Naive thymus-derived CD8-positive, alpha-beta T cell (primary cell): ENCODE results near the gene KSR2. TPM values are rescaled to one million over a fixed set of nuclear protein-coding genes. Genes with fewer than 3 reads are reported as not detected.
"Not testable (repeated sequence)": the region's sequence is repeated elsewhere in the genome, so short reads cannot be mapped to it uniquely, and the experiment has no call there.

ENCODE experiments used
- ATAC-seq, 2 donors: fragments of 150-1000 bp; cut with Tn5 transposase in 1 of 2; sonication (Bioruptor Pico), chemical (Tn5 transposase) in 1 of 2; 1 replicate in 1 of 2; 2 replicates in 1 of 2; pipeline ENCODE4 v1.10.0; 2021; ENCODE audit warnings: mild to moderate bottlenecking in 2 of 2, moderate library complexity in 2 of 2
- POLR2A ChIA-PET: fragments of 350-600 bp; sonication (Branson Sonifier 250); formaldehyde crosslinking; loops from one replicate; lab custom pipeline; 2021; ENCODE audit warnings: antibody characterized with exemption; lab: Charles Lee
- DNase-seq, 10 donors: peaks; one replicate each; pipeline versions ENCODE4 v3.0.0 to v3.0.0-alpha.2; 2020 to 2022
- H3K27ac Mint-ChIP-seq, 10 donors: one replicate each; pipeline ENCODE4 v1.8.0; 2020 to 2022; ENCODE audit warnings: mild to moderate bottlenecking in 10 of 10, mixed read lengths in 10 of 10, moderate library complexity in 4 of 10, inconsistent platforms in 1 of 10
- H3K27me3 Mint-ChIP-seq, 5 donors: one replicate each; pipeline ENCODE4 v1.8.0; 2021 to 2022; ENCODE audit warnings: mixed read lengths in 5 of 5
- H3K36me3 Mint-ChIP-seq, 3 donors: one replicate each; pipeline ENCODE4 v1.8.0; 2020 to 2022; ENCODE audit warnings: mixed read lengths in 3 of 3, mild to moderate bottlenecking in 2 of 3, inconsistent platforms in 1 of 3
- H3K4me1 Mint-ChIP-seq, 4 donors: one replicate each; pipeline ENCODE4 v1.8.0; 2021 to 2022; ENCODE audit warnings: mixed read lengths in 4 of 4
- H3K4me3 Mint-ChIP-seq, 10 donors: one replicate each; pipeline ENCODE4 v1.8.0; 2020 to 2022; ENCODE audit warnings: mild to moderate bottlenecking in 10 of 10, mixed read lengths in 10 of 10, moderate library complexity in 6 of 10, inconsistent platforms in 1 of 10
- H3K9me3 Mint-ChIP-seq, 9 donors: one replicate each; pipeline ENCODE4 v1.8.0; 2020 to 2022; ENCODE audit warnings: mixed read lengths in 9 of 9, mild to moderate bottlenecking in 3 of 9, inconsistent platforms in 1 of 9, moderate library complexity in 1 of 9
- polyA plus RNA-seq, 3 donors: library from polyadenylated mRNA; unstranded; fragments of 300-500 nt; fragmentation: Illumina TruSeq; gene quantifications; one replicate each; pipeline ENCODE4 v1.2.3, GENCODE V29; 2021
- total RNA-seq, 8 experiments: library from RNA in 2 of 8; stranded (reverse) in 2 of 8; gene quantifications; one replicate each; pipeline ENCODE4 v1.2.3 and lab custom pipeline; 2021 to 2026

KSR2 gene
- total and polyA plus RNA-seq, 5 experiments from 2014 or later = not detected

DNA sequence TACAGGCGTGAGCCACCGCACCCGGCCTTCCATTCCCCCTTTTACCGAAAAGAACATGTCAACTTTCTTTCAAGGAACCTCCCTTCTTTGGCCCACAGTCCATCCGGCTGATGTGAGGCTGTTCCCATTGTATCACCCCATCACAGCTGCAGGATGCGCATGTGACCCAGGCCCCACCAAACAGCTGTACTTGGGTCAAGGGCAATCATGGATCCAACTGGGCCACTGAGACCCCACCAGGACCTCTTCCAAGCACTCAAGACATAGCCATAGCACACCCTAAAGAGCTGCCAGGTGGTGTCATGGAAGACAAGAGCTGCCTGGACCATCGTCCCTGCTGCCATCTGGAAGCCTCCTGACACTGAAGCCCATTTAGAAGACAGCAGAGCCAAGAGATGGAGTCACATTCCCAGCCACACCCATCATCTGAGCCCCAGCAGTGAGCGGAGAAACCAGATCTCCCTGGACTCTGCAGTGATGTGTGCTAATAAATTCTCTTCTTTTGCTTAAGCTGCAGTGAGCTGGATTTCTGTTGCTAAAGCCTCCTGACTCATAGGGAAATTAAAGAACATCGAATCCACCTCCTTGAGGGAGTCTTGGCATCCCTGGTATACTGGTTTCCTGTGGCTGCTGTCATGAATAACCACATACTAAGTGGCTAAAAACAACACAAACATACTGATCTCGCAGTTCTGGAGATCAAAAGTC lies 105.6 kb downstream of the KSR2 start:
- Mint-ChIP-seq H3K4me1 (no peaks in the 10 kb centered on the region), H3K36me3 (no peaks in the 10 kb centered on the region), H3K4me3 (no peak overlapping the region), H3K27me3 (peaks cover 4 to 37% (median 15%) of the 10 kb centered on the region in 5 donors), H3K27ac (no peak overlapping the region), H3K9me3 (peaks cover 0 to 2% (median 0%) of the 10 kb centered on the region in 9 donors)
- no peak for ATAC-seq
- POLR2A ChIA-PET = no interaction called here
- DNase-seq = no peak

DNA sequence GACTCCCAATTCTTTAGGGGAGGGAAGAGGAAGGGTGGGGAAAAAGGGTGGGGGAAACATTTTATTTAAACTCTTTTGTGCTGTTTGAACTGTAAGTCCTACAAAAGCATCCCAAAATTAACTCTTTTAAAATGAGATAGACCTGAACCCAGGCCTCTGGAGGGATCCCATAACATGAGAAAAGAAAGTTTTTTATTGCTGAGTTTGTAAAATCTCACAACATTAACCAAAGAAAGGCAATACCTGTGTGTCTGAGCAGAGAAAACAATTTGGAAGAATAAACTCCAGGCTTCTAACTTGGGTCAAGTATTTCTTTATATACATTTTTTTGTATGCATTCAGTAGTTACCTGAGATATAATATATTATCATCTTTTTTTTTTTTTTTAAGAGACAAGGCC lies 107.1 kb downstream of the KSR2 start:
- H3K9me3 Mint-ChIP-seq = peaks cover 0 to 2% (median 0%) of the 10 kb centered on the region in 9 donors
- H3K4me3 Mint-ChIP-seq = no peak overlapping the region
- POLR2A ChIA-PET = no interaction called here
- DNase-seq (no peak), ATAC-seq (no peak)
- H3K4me1 Mint-ChIP-seq = no peaks in the 10 kb centered on the region
- no peak overlapping the region for H3K27ac Mint-ChIP-seq
- H3K36me3 Mint-ChIP-seq = no peaks in the 10 kb centered on the region
- H3K27me3 Mint-ChIP-seq = peaks cover 2 to 42% (median 19%) of the 10 kb centered on the region in 5 donors

DNA sequence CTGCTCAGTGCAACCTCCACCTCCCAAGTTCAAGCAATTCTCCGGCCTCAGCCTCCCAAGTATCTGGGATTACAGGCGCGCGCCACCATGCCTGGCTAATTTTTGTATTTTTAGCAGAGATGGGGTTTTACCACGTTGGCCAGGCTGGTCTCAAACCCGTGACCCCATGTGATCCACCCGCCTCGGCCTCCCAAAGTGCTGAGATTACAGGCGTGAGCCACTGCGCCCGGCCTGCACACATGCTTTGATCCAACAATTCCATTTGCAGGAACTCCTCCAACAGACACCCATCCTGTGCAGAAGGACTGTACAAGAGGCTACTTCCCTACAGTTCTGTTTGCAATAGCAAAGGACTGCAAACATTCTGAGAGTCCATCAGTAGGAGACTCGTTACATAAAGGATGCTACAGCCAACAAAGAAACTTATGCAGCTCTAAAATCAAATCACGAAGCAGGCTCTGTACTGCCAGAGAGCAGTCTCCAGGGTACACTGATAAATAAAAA lies 108.0 kb downstream of the KSR2 start:
- H3K4me1 Mint-ChIP-seq, ATAC-seq, H3K27ac Mint-ChIP-seq, POLR2A ChIA-PET, DNase-seq, H3K4me3 Mint-ChIP-seq, H3K36me3 Mint-ChIP-seq, H3K9me3 Mint-ChIP-seq: not testable (repeated sequence)
- H3K27me3 Mint-ChIP-seq = peaks cover 2 to 36% (median 22%) of the 10 kb centered on the region in 5 donors

DNA sequence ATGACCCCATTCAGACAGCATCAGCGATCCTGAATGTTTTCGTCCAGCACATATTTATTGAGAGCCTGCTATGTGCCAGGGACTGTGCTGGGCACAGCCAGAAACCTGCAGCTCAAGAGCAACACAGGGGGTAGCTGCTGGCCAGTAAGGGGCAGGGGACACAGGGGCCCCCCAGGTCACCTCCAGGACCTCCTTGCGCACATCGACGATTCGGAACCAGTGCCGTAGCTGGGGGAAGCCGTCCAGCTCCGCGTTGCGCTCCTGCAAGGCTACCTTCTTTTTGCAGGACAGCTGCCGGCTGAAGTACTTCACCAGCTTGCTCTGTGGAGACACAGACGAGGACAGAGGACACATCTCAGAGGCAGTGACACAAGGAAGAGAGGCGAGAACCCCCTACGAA lies 108.7 kb downstream of the KSR2 start:
- POLR2A ChIA-PET = no interaction called here
- Mint-ChIP-seq H3K27me3 (peaks cover 2 to 32% (median 24%) of the 10 kb centered on the region in 5 donors), H3K9me3 (peaks cover 0 to 3% (median 0%) of the 10 kb centered on the region in 9 donors), H3K4me1 (no peaks in the 10 kb centered on the region), H3K4me3 (no peak overlapping the region), H3K36me3 (no peaks in the 10 kb centered on the region), H3K27ac (no peak overlapping the region)
- ATAC-seq (no peak), DNase-seq (no peak)

DNA sequence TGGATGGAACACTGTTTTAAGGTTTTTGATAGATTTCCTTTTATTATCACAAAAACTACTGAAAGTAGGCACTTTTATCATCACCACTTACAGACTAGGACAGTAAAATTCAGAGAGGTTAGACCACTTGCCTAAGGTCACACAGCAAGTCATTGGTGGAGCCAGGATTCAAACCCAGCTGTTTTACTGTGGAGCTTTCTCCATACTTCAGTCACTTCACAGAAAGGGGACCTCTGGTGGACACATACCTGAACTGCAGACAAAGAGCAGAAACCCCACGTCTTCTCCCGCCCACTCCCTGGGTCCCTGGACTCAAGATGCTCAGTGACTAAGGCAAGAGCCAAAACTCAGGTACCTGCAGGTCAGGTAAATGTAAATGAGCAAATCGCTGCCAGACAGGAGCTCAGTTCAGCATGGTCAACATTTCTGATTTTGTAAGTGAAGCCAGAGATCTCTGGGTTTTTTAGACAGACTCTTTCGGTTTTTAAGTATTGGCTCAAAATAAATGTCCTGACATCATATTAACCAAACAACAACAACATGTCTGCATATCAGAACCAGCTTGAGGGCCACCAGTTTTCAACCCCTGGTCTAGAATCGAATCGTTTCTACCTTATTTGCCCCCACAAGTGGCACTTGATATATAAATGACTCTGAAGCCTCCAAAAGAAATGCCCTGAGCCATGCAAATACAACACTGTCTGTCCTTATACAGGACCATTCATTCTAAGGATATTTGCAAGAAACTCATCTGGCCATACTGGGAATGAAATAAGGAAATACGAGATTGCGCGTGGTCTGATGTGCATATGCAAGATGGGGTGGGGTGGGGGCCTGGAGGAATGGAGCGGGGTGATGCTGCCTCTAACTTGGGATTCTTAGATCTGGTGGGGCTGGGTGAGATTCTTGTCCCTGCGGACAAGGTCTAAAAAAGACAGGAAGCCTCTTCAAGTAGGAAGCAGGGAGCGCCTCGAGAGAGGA lies 110.9 kb downstream of the KSR2 start:
- DNase-seq = peak in 6 of 10 donors; percentile 17 to 70 (median 28)
- POLR2A ChIA-PET = no interaction called here

DNA sequence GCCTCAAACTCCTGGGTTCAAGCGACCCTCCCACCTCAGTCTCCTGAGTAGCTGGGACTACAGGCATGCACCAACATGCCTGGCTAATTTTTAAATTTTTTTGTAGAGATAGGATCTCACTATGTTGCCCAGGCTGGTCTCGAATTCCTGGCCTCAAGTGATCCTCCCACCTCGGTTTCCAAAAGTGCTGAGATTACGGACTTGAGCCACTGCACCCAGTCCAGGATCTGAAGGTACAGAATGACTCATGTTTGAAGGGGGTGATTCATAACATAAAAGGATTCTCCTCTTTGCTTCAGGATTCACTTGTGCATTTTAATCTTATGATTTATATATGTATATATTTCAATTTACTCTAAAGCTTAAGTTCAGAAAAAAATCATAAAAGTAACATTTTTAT lies 111.7 kb downstream of the KSR2 start:
- H3K36me3 Mint-ChIP-seq, H3K27ac Mint-ChIP-seq, H3K4me3 Mint-ChIP-seq, DNase-seq, ATAC-seq, POLR2A ChIA-PET, H3K4me1 Mint-ChIP-seq: not testable (repeated sequence)
- H3K27me3 Mint-ChIP-seq = peaks cover 0 to 10% (median 7%) of the 10 kb centered on the region in 5 donors
- peaks cover 0 to 11% (median 3%) of the 10 kb centered on the region in 9 donors for H3K9me3 Mint-ChIP-seq

More for the DNA sequence above, 110.9 kb downstream of the KSR2 start:
- ATAC-seq = no peak
- Mint-ChIP-seq H3K4me1 (no peaks in the 10 kb centered on the region), H3K9me3 (peaks cover 0 to 11% (median 3%) of the 10 kb centered on the region in 9 donors), H3K27me3 (peaks cover 0 to 13% (median 9%) of the 10 kb centered on the region in 5 donors), H3K27ac (no peak overlapping the region), H3K36me3 (peaks cover 0 to 8% (median 0%) of the 10 kb centered on the region in 3 donors), H3K4me3 (no peak overlapping the region)

DNA sequence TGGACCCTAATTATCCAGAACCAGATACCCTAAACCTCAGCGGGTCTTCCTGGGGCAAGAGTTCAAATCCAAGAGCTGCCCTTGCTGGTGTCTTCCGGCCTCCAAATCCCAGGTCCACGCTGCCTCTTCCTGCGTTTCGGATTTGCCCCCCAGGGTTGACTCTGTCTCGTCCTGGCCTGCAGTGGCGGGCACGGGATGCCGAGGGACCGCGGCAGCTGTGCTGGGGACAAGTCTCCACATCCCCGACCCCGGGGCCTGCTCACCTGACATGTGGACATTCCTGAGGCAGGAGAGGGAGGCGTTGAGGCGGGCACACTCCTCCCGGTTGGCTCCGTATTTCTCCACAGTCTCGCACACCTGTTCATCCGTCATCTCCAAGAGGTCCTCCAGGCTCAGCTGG lies 113.6 kb downstream of the KSR2 start:
- no peak overlapping the region for H3K4me3 Mint-ChIP-seq
- peaks cover 0 to 8% (median 0%) of the 10 kb centered on the region in 3 donors for H3K36me3 Mint-ChIP-seq
- no peak for DNase-seq
- H3K27me3 Mint-ChIP-seq = peaks cover 1 to 20% (median 6%) of the 10 kb centered on the region in 5 donors
- POLR2A ChIA-PET = no interaction called here
- peaks cover 0 to under 1% (median 0%) of the 10 kb centered on the region in 4 donors for H3K4me1 Mint-ChIP-seq
- ATAC-seq = no peak
- peaks cover 0 to 11% (median 6%) of the 10 kb centered on the region in 9 donors for H3K9me3 Mint-ChIP-seq
- no peak overlapping the region for H3K27ac Mint-ChIP-seq

DNA sequence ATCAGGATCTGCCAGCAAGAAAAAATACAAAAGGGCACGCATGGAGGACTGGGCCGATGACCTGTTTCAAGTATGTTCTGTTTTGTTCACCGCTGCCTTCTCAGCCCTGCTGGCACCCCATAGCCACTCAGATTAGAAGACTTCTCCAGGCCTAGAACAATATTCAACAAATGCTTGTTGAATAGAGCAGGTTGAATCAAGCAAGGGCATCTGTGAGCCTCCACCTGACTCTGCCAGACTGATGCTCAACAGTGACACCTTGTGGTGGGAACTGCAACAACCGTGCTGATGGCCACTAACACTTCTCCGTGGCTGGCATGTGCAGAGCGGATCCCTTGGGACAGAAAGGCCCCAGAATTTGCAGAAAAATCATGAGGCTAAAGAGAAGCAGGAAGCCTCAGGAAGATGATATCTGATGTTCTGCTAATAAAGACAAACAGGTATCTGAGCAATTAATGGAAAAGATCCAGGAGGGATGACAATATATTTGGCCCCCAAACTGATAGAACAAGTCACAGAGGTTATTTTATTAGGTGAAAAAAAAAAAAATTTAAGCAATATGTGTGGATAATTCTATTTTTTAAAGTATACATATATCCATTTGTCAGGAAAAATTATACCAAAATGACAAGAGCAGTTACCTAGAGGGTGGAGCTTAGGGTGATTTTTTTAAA lies 114.3 kb downstream of the KSR2 start:
- H3K4me3 Mint-ChIP-seq = no peak overlapping the region
- H3K27ac Mint-ChIP-seq = no peak overlapping the region
- peaks cover 0 to 4% (median 0%) of the 10 kb centered on the region in 4 donors for H3K4me1 Mint-ChIP-seq
- H3K36me3 Mint-ChIP-seq = peaks cover 0 to 8% (median 0%) of the 10 kb centered on the region in 3 donors
- H3K9me3 Mint-ChIP-seq = peaks cover 0 to 11% (median 6%) of the 10 kb centered on the region in 9 donors
- DNase-seq (peak in 1 of 10 donors; percentile 11), ATAC-seq (no peak)
- POLR2A ChIA-PET = no interaction called here
- H3K27me3 Mint-ChIP-seq = peaks cover 6 to 27% (median 7%) of the 10 kb centered on the region in 5 donors

DNA sequence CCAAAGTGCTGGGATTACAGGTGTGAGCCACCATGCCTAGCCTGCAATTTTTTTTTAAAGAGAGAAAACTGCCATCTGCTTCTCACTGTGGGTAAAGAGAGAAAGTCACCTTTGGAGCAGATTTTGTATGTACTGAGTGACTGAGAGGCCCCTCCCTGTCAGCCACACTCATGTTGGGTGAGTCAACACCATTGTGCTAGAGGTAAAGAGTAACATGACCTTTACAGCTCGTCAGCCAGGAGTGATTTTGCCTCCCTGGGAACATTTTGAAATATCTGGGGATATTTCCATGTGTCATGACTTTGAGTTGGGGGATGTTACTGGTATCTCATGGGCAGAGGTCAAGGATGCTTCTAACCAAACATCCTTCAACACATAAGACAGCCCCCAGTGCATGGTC lies 115.2 kb downstream of the KSR2 start:
- POLR2A ChIA-PET = no interaction called here
- Mint-ChIP-seq H3K4me1 (peaks cover 0 to 5% (median 0%) of the 10 kb centered on the region in 4 donors), H3K36me3 (peaks cover 0 to 8% (median 0%) of the 10 kb centered on the region in 3 donors), H3K27me3 (peaks cover 8 to 35% (median 15%) of the 10 kb centered on the region in 5 donors), H3K4me3 (no peak overlapping the region), H3K9me3 (peaks cover 0 to 11% (median 6%) of the 10 kb centered on the region in 9 donors), H3K27ac (no peak overlapping the region)
- DNase-seq (no peak), ATAC-seq (no peak)

DNA sequence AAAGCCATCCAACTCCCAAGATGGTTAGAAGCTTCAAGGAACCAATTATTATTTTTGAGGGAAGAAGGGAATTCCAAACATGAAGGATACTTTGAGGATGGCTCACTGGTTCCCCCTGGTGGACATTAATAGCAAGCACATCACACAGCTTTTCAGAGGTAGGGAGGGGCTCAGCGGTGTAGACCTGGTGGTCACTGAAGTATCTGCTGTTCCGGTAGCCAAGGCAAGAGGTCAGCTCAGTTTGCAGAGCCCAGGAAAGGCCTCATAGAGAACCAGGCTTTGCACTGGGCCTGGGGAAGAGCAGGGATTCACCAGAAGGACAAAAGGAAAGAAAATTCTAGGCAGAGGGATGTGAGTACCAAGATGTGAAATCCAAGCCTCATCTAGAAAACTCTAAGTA lies 118.7 kb downstream of the KSR2 start:
- Mint-ChIP-seq H3K4me1 (peaks cover 0 to 7% (median 0%) of the 10 kb centered on the region in 4 donors), H3K27ac (no peak overlapping the region), H3K9me3 (peaks cover 0 to 13% (median 6%) of the 10 kb centered on the region in 9 donors), H3K27me3 (peaks cover 18 to 46% (median 40%) of the 10 kb centered on the region in 5 donors), H3K36me3 (peaks cover 0 to 8% (median 0%) of the 10 kb centered on the region in 3 donors), H3K4me3 (no peak overlapping the region)
- ATAC-seq = no peak
- DNase-seq = no peak
- POLR2A ChIA-PET = no interaction called here

DNA sequence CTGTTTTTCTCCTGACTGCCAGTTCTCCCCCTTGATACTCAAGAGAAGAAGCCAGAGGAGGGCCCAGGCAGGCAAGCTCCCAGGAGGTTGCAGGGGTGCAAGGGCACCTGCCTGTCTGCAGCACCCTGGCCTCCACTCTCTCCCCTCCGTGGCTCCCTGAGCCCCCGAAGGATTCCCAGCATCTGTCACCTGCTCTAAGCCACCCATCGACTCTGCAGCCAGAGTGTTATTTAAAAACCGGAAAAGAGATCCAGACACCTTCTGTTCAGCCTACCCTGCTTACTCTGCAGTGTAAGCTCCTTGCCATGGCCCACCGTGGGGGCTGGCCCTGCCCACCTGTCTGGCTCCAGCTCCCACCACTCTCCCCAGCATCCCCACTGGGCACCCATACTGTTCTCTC lies 121.4 kb downstream of the KSR2 start:
- peaks cover 0 to 5% (median 0%) of the 10 kb centered on the region in 3 donors for H3K36me3 Mint-ChIP-seq
- H3K4me1 Mint-ChIP-seq = peaks cover 0 to 7% (median 0%) of the 10 kb centered on the region in 4 donors
- H3K4me3 Mint-ChIP-seq = no peak overlapping the region
- no peak for DNase-seq
- no peak for ATAC-seq
- peaks cover 22 to 63% (median 50%) of the 10 kb centered on the region in 5 donors for H3K27me3 Mint-ChIP-seq
- peaks cover 0 to 19% (median 8%) of the 10 kb centered on the region in 9 donors for H3K9me3 Mint-ChIP-seq
- POLR2A ChIA-PET = no interaction called here
- H3K27ac Mint-ChIP-seq = no peak overlapping the region
